GM12865 (cell line): Measurements from ENCODE around the gene CENPB.
A peak's percentile ranks its signal among the peaks of the same experiment; 100 is the strongest.

Experiments used
- DNase-seq: peaks from one replicate; pipeline ENCODE4 v3.0.0; 2010; ENCODE audit warnings: low read depth
- H3K4me3 ChIP-seq: 2 replicates; pipeline ENCODE4 v1.5.1; 2011; ENCODE audit warnings: mild to moderate bottlenecking, low read depth, low read length, control low read depth
- TF ChIP-seq, protein P1 (sequence below): IDR thresholded peaks from 2 replicates; pipeline ENCODE4 v1.5.1; 2011; ENCODE audit warnings: low read length, control low read depth, low read depth, inconsistent platforms; ENCODE audit not compliant: insufficient read depth; ENCODE audit errors: missing control alignments

The CENPB gene

GRCh38 chr20:3771552-3772058 is 14.9 kb downstream of the CENPB start:
- TF ChIP-seq, protein P1, sequence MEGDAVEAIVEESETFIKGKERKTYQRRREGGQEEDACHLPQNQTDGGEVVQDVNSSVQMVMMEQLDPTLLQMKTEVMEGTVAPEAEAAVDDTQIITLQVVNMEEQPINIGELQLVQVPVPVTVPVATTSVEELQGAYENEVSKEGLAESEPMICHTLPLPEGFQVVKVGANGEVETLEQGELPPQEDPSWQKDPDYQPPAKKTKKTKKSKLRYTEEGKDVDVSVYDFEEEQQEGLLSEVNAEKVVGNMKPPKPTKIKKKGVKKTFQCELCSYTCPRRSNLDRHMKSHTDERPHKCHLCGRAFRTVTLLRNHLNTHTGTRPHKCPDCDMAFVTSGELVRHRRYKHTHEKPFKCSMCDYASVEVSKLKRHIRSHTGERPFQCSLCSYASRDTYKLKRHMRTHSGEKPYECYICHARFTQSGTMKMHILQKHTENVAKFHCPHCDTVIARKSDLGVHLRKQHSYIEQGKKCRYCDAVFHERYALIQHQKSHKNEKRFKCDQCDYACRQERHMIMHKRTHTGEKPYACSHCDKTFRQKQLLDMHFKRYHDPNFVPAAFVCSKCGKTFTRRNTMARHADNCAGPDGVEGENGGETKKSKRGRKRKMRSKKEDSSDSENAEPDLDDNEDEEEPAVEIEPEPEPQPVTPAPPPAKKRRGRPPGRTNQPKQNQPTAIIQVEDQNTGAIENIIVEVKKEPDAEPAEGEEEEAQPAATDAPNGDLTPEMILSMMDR = no peak
- DNase-seq = no peak

GRCh38 chr20:3768342-3769130 is 18.0 kb downstream of the CENPB start:
- peak overlapping the region; percentile 97 for H3K4me3 ChIP-seq
- TF ChIP-seq, protein P1 = peak; percentile 62
- DNase-seq = peak; percentile 80

More at GRCh38 chr20:3771552-3772058, 14.9 kb downstream of the CENPB start:
- no peak overlapping the region for H3K4me3 ChIP-seq

GRCh38 chr20:3767427-3768341 is 18.9 kb downstream of the CENPB start, which contains the start of gene ADISSP:
ADISSP (minus strand) TSS chr20:3767753; CDS start chr20:3760100, 7,653 bp downstream.
- DNase-seq = peak; percentile 99
- TF ChIP-seq, protein P1 = peak; percentile 18
- peak within 1 kb of the TSS; percentile 97 for H3K4me3 ChIP-seq

GRCh38 chr20:3767110-3767426 is 19.5 kb downstream of the CENPB start:
- no peak for DNase-seq
- TF ChIP-seq, protein P1 = no peak
- H3K4me3 ChIP-seq = peak overlapping the region; percentile 97

- H3K4me3 ChIP-seq = peak overlapping the region; percentile 97
- no peak for DNase-seq
- TF ChIP-seq, protein P1 = no peak
These were observed 20.0 kb downstream of the CENPB start for GRCh38 chr20:3766422-3767109.

- TF ChIP-seq, protein P1 = no peak
- DNase-seq = no peak
- H3K4me3 ChIP-seq = no peak overlapping the region
These were observed 21.2 kb downstream of the CENPB start for GRCh38 chr20:3765171-3765882.
